ENCODE measurements around the gene OCA2.

DNA sequence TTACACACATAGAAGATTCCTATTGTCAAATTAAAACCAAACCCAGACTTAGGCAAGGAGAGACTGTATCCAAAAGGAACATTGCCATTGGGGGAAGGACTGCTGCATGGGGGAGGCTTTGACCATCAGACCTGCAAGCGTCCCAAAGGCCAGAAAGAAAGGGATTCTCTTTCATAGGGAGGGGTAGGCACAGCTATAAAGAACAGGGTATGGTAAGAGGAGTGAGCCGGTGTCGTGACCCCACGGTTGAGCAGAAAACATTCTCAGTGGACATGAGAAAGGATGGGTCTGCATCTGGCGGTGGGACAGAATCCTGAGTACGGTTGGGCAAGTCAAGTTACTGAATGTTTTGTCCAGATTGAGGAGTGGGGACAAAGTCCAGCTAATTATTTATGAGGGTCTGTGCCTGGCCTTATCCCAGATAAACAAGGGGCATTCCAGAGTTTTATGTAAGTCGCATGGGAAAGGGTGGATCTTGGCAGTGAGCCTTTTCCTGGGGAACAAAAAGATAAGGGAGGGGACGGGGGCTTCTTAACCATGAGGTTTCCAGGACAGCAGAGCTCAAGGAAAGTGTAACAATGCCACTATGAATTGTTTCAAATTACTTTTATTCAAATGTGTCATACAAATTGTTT is 357.8 kb downstream of the OCA2 start:
- TF ChIP-seq, protein P1, sequence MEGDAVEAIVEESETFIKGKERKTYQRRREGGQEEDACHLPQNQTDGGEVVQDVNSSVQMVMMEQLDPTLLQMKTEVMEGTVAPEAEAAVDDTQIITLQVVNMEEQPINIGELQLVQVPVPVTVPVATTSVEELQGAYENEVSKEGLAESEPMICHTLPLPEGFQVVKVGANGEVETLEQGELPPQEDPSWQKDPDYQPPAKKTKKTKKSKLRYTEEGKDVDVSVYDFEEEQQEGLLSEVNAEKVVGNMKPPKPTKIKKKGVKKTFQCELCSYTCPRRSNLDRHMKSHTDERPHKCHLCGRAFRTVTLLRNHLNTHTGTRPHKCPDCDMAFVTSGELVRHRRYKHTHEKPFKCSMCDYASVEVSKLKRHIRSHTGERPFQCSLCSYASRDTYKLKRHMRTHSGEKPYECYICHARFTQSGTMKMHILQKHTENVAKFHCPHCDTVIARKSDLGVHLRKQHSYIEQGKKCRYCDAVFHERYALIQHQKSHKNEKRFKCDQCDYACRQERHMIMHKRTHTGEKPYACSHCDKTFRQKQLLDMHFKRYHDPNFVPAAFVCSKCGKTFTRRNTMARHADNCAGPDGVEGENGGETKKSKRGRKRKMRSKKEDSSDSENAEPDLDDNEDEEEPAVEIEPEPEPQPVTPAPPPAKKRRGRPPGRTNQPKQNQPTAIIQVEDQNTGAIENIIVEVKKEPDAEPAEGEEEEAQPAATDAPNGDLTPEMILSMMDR (IDR thresholded peaks at IDR 0.05): no peak
- TF ChIP-seq POLR2A (IDR thresholded peaks at IDR 0.05): no peak

Data from heart left ventricle (tissue), 13 donors.